ENCODE results near the gene PRR12.

GRCh38 chr19:49588365-49589122, 2.4 kb upstream of the PRR12 start:
- no peak for TF ChIP-seq CTCF (IDR thresholded peaks at IDR 0.05)
- no peak for TF ChIP-seq POLR2A (IDR thresholded peaks at IDR 0.05)
